Neural cell (in vitro differentiated cells): ENCODE measurements around the gene CDSN. TPM values are rescaled to one million over a fixed set of nuclear protein-coding genes. Genes with fewer than 3 reads are reported as not detected.

Experiments
- H2AFZ ChIP-seq: fragments of 200-600, 300-800 bp; sonication (generic), shearing (Covaris generic); 2 replicates; pipeline ENCODE4 v1.6.0; 2014; ENCODE audit warnings: low read depth, mild to moderate bottlenecking, antibody characterized with exemption, low read length, moderate library complexity
- H3F3A ChIP-seq: fragments of 200-600 bp; shearing (Covaris generic); 2 replicates; pipeline ENCODE4 v1.6.1; 2016; ENCODE audit warnings: mild to moderate bottlenecking, moderate library complexity, mixed read lengths, antibody characterized with exemption, low read length; ENCODE audit not compliant: insufficient read depth, poor library complexity, severe bottlenecking
- H3K27ac ChIP-seq: fragments of 200-600, 300-800 bp; sonication (generic), shearing (Covaris generic); 2 replicates; pipeline ENCODE4 v1.5.1; 2014; ENCODE audit warnings: mild to moderate bottlenecking, low read length, moderate library complexity
- H3K27me3 ChIP-seq: fragments of 300-800, 200-600 bp; sonication (generic), shearing (Covaris generic); 2 replicates; pipeline ENCODE4 v1.6.0; 2014; ENCODE audit warnings: mild to moderate bottlenecking, low read depth, low read length, moderate library complexity; ENCODE audit not compliant: insufficient read depth
- H3K36me3 ChIP-seq: fragments of 300-800, 200-600 bp; sonication (generic), shearing (Covaris generic); 2 replicates; pipeline ENCODE4 v1.5.1; 2014; ENCODE audit warnings: mild to moderate bottlenecking, antibody characterized with exemption, low read length, moderate library complexity; ENCODE audit not compliant: insufficient read depth
- H3K4me2 ChIP-seq: fragments of 300-800, 200-600 bp; sonication (generic), shearing (Covaris generic); 2 replicates; pipeline ENCODE4 v1.6.0; 2014; ENCODE audit warnings: mild to moderate bottlenecking, low read length
- H3K4me3 ChIP-seq: fragments of 300-800, 200-600 bp; sonication (generic), shearing (Covaris generic); 2 replicates; pipeline ENCODE4 v1.5.1; 2014; ENCODE audit warnings: mild to moderate bottlenecking, low read length, moderate library complexity
- H3K79me2 ChIP-seq: fragments of 200-600 bp; shearing (Covaris generic); replicated peaks from 2 replicates; pipeline ENCODE4 v1.6.0; 2014; ENCODE audit warnings: mild to moderate bottlenecking, low read length, moderate library complexity; ENCODE audit not compliant: insufficient read depth
- H3K9ac ChIP-seq: fragments of 300-800, 200-600 bp; sonication (generic), shearing (Covaris generic); 2 replicates; pipeline ENCODE4 v1.6.1; 2016; ENCODE audit warnings: mild to moderate bottlenecking, low read length, mixed read lengths
- H3K9me2 ChIP-seq: fragments of 200-600 bp; shearing (Covaris generic); 2 replicates; pipeline ENCODE4 v1.6.1; 2016; ENCODE audit warnings: mild to moderate bottlenecking, low read length, mixed read lengths; ENCODE audit not compliant: insufficient read depth
- H3K9me3 ChIP-seq: fragments of 200-600, 300-800 bp; sonication (generic), shearing (Covaris generic); 2 replicates; pipeline ENCODE4 v1.6.1; 2016; ENCODE audit warnings: mild to moderate bottlenecking, mixed run types, low read length, moderate library complexity, mixed read lengths
- H4K20me1 ChIP-seq: fragments of 200-600 bp; shearing (Covaris generic); 2 replicates; pipeline ENCODE4 v1.6.1; 2016; ENCODE audit warnings: mild to moderate bottlenecking, mixed run types; ENCODE audit not compliant: insufficient read depth
- EP300 ChIP-seq: fragments of 450-650 bp; conservative IDR thresholded peaks from 2 replicates; pipeline ENCODE4 v1.6.1; 2014; ENCODE audit warnings: antibody characterized with exemption, mild to moderate bottlenecking, moderate library complexity; ENCODE audit not compliant: poor library complexity, severe bottlenecking
- EZH2 ChIP-seq: fragments of 200-600, 300-800 bp; shearing (Covaris generic), sonication (generic); IDR thresholded peaks from 2 replicates; pipeline ENCODE4 v1.6.1; 2014; ENCODE audit warnings: antibody characterized with exemption, low read length, borderline replicate concordance, mild to moderate bottlenecking; ENCODE audit not compliant: insufficient read depth, poor library complexity, severe bottlenecking
- POLR2AphosphoS5 ChIP-seq: IDR thresholded peaks from 2 replicates; pipeline ENCODE4 v1.6.1; 2012
- RAD21 ChIP-seq: fragments of 450-650 bp; conservative IDR thresholded peaks from 2 replicates; pipeline ENCODE4 v1.6.1; 2014; ENCODE audit warnings: antibody characterized with exemption, mild to moderate bottlenecking, moderate library complexity
- REST ChIP-seq: IDR thresholded peaks from 2 replicates; pipeline ENCODE4 v1.6.1; 2012; ENCODE audit warnings: borderline replicate concordance
- SMC3 ChIP-seq: fragments of 450-650 bp; conservative IDR thresholded peaks from 2 replicates; pipeline ENCODE4 v1.6.1; 2014; ENCODE audit warnings: antibody characterized with exemption, mild to moderate bottlenecking, moderate library complexity; ENCODE audit not compliant: poor library complexity
- TAF1 ChIP-seq: IDR thresholded peaks from 2 replicates; pipeline ENCODE4 v1.6.1; 2012; ENCODE audit warnings: low read depth
- polyA plus RNA-seq: library from polyadenylated mRNA; depleted of rRNA; stranded (reverse); fragments of >200 nt; gene quantifications from 2 replicates; pipeline ENCODE4 v1.2.3, GENCODE V29; 2014
- TF ChIP-seq, protein P1 (sequence below): fragments of 450-650 bp; IDR thresholded peaks from 2 replicates; pipeline ENCODE4 v1.5.1; 2014; ENCODE audit warnings: antibody characterized with exemption, mild to moderate bottlenecking, moderate library complexity; ENCODE audit not compliant: poor library complexity, severe bottlenecking

Gene CDSN
- polyA plus RNA-seq, 1 donor from 2014 or later = not detected

GRCh38 chr6:31131595-31131994 lies 11.3 kb upstream of the CDSN start:
- TF ChIP-seq SMC3 = no peak
- H2AFZ ChIP-seq = no peak overlapping the region
- no peaks in the 10 kb centered on the region for H3F3A ChIP-seq
- no peaks in the 10 kb centered on the region for H3K9me2 ChIP-seq
- H3K27ac ChIP-seq = no peak overlapping the region
- H3K36me3 ChIP-seq = no peaks in the 10 kb centered on the region
- H3K27me3 ChIP-seq = no peaks in the 10 kb centered on the region
- H4K20me1 ChIP-seq = no peaks in the 10 kb centered on the region
- H3K79me2 ChIP-seq = no peaks in the 10 kb centered on the region
- no peak overlapping the region for H3K4me2 ChIP-seq
- H3K4me3 ChIP-seq = no peak overlapping the region
- H3K9ac ChIP-seq = no peak overlapping the region
- no peaks in the 10 kb centered on the region for H3K9me3 ChIP-seq

DNA sequence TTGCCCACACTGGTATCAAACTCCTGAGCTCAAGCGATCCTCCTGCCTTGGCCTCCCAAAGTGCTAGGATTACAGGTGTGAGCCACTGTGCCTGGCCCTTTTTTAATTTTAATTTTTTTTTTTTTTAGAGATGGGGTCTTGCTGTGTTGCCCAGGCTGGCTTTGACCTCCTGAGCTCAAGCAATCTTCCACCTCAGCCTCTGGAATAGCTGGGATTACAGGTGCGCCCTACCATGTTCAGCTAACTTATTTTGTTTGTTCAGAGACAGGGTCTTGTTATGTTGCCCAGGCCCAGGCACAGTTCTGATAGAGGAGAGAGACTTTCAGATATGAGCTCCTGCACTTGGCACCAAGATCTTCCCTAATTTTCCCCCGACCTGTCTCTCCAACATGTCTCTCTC lies 10.5 kb upstream of the CDSN start:
- Histone ChIP-seq H3K9me3 (no peaks in the 10 kb centered on the region), H2AFZ (no peak overlapping the region), H4K20me1 (no peaks in the 10 kb centered on the region), H3K79me2 (no peaks in the 10 kb centered on the region), H3K9me2 (no peaks in the 10 kb centered on the region), H3K4me2 (no peak overlapping the region), H3K27ac (no peak overlapping the region), H3F3A (no peaks in the 10 kb centered on the region), H3K9ac (no peak overlapping the region), H3K36me3 (no peaks in the 10 kb centered on the region), H3K27me3 (no peaks in the 10 kb centered on the region), H3K4me3 (no peak overlapping the region)
- TF ChIP-seq EP300 (no peak), SMC3 (no peak), EZH2 (no peak), POLR2AphosphoS5 (no peak), TAF1 (no peak)
- TF ChIP-seq, protein P1, sequence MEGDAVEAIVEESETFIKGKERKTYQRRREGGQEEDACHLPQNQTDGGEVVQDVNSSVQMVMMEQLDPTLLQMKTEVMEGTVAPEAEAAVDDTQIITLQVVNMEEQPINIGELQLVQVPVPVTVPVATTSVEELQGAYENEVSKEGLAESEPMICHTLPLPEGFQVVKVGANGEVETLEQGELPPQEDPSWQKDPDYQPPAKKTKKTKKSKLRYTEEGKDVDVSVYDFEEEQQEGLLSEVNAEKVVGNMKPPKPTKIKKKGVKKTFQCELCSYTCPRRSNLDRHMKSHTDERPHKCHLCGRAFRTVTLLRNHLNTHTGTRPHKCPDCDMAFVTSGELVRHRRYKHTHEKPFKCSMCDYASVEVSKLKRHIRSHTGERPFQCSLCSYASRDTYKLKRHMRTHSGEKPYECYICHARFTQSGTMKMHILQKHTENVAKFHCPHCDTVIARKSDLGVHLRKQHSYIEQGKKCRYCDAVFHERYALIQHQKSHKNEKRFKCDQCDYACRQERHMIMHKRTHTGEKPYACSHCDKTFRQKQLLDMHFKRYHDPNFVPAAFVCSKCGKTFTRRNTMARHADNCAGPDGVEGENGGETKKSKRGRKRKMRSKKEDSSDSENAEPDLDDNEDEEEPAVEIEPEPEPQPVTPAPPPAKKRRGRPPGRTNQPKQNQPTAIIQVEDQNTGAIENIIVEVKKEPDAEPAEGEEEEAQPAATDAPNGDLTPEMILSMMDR = no peak

DNA sequence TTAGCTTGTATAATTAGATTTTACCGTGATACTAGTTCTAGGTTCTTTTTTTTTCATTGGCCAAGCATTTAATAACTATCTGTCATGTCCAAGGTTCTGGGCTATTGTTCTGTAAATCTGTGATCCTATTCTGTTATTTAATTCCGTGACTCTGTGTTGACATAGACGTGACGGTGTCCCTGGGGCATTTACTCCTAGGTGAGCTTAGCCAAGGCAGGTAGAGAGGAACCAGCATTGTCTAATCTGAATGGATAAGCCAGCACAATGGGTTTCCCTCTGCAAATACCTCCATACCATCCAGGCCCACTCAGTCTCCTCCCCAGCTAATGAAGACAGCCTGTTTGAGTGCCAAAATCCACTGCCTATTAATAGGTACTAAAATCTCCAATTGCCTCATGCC lies 8.9 kb upstream of the CDSN start:
- H3K9me3 ChIP-seq = no peaks in the 10 kb centered on the region
- no peak overlapping the region for H2AFZ ChIP-seq
- no peak overlapping the region for H3K9ac ChIP-seq
- no peaks in the 10 kb centered on the region for H3K27me3 ChIP-seq
- no peak for TF ChIP-seq RAD21
- TF ChIP-seq EZH2 = no peak
- no peak for TF ChIP-seq EP300
- TF ChIP-seq REST = no peak
- no peaks in the 10 kb centered on the region for H3K36me3 ChIP-seq
- no peak overlapping the region for H3K4me3 ChIP-seq
- no peaks in the 10 kb centered on the region for H3K79me2 ChIP-seq
- no peaks in the 10 kb centered on the region for H4K20me1 ChIP-seq
- no peak overlapping the region for H3K4me2 ChIP-seq
- no peak overlapping the region for H3K27ac ChIP-seq
- H3F3A ChIP-seq = no peaks in the 10 kb centered on the region
- H3K9me2 ChIP-seq = no peaks in the 10 kb centered on the region
